HG03442 (cell line): Measurements from ENCODE around the gene ASPSCR1.

Source experiments
- ATAC-seq: cut with Tn5 transposase; IDR thresholded peaks from one replicate; pipeline ENCODE4 v1.9.1; 2021; ENCODE audit warnings: mild to moderate bottlenecking, moderate library complexity; ENCODE audit not compliant: unreplicated experiment

Gene ASPSCR1

DNA sequence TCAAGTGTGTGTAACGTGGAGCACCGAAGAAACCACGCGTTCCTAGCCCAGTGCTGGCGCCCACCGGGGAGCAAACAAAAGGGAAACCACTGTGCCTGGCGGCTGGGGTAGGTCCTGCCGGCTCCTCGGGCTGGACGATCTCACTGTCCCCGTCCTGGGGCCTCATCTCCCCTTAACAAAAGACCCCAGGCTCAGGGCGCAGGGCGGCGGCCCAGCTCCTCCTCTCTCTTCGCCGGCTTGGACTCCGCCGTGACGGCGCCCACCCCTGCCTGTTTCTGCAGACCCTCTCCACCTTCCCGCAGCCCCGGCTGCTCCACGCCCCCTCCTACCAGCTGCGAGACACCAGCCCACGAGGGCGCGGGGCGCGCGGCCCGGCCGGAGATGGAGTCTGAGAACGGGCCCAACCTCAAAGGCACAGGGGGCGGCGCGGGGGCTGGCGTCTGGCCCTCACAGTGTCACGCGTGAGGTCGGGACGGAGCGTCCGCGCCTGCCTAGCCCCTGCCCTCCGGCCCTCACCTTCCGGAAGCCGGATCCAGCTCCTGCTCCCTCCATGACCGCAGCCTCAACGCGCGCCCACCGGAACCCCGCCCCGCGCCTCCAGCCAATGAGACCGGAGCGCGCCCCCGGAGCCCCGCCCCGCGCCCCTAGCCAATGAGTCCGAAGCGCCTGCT is 45.0 kb downstream of the ASPSCR1 start, which contains the start of gene CENPX:
Gene CENPX (minus strand): TSS at position 569 of the 671 bp plus-strand sequence. CDS start 17 bp downstream, at position 552.
- ATAC-seq, result no peak

DNA sequence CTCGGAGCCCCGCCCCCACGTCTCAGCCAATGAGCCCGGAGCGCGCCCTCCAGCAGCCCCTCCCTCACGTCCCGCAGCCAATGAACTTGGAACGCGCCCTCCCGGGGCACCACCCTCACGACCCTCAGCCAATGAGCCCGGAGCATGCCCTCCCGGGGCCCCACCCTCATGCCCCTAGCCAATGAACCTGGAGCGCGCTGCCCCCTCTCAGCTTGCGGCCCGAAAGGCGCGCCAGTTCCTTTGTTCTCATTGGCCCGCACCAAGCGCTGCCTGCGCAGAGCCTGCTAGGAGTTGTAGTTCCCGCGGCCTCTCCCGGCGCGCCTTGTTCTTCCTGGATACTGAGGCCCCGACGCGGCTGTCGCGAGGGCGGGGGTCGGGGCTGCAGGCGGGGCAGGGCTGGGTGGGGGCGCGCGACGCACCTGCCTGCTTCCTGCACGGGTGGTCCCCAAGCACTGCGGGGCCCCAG is 45.6 kb downstream of the ASPSCR1 start, which contains the start of gene LRRC45:
Gene LRRC45 (plus strand): TSS at position 325 of the 466 bp plus-strand sequence. CDS start 339 bp downstream, outside the sequence.
- peak; percentile 83 for ATAC-seq

DNA sequence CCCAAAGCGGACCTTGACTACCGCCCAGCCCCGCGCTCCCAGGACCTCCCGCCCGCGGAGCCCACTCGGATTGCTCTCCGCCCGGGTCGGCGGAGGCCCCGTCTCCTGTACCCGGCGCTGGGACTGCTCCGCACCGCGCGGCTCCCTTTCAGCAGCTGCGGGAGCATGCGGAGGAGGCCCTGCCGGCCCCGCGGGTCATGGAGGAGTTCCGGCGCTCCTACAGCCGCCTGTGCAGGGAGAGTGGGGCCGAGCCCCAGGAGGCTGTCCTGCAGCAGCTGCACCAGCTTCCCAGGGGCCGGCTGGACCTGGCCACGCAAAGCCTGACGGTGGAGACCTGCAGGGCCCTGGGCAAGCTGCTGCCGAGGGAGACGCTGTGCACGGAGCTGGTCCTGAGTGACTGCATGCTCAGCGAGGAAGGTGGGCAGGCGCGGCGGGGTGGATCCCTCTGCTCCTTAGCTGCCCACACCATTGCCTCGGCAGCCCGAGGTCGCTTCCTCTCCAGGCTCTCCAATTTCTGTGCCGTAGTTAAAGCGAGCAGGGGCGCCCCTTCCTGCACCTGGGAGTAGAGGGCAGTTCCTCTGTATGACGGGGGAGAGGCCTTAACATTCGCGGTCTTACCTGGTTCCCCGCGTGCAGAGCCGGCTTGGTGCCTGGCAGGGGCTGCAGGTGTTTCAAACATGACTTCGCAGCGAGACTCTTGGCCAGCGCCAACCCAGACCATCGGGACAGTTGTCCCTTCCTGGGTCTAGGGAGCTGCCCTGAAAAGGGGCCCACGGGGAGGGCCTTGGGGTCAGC is 46.2 kb downstream of the ASPSCR1 start:
- peak; percentile 2 for ATAC-seq

DNA sequence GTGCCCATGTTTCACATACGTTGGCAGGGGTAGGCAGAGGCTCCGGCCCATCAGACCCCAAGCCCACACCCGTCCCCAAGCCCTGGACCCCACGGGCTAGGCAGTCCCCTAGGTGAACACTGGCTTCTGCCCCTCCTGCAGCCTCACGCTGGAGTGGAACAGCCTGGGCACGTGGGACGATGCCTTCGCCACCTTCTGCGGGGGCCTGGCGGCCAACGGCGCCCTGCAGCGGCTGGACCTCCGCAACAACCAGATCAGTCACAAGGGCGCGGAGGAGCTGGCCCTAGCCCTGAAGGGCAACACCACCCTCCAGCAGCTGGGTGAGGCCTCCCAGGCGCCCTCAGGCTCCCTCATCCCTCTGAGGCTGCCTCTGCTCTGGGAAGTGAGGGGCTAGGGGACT is 47.4 kb downstream of the ASPSCR1 start:
- ATAC-seq, result no peak

DNA sequence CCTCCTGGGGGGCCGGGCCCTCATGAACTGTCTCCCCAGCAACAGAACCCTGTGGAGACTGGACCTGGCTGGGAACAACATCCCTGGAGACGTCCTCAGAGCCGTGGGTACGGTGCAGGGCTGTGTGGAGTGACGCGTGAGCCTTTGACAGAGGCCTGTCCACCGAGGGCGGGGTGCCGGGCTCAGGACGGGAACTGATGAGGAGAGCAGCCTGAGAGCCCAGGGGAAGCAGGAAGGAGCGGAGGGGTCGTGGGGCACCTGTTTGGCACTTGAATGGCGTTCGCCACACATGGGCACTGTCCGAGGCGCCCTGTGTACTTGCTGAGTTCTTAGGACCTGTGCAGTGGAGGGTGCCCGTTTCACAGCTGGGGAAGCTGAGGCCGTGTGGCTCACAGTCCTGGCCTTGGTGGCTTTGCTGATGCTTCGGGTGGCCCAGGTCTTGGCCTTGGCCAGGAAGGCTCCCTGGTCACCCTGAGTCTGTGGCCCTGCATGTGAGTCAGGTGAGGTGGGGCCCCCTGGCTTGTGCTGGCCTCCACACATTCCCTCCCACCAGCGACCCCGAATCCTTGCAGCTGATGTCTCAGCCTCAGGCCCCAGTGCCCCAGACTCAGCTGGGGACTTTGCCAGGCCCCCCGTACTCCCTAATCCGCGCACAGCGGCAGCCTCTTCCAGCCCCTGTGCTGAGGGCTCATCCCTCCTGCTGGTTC is 48.1 kb downstream of the ASPSCR1 start:
- ATAC-seq, result no peak

DNA sequence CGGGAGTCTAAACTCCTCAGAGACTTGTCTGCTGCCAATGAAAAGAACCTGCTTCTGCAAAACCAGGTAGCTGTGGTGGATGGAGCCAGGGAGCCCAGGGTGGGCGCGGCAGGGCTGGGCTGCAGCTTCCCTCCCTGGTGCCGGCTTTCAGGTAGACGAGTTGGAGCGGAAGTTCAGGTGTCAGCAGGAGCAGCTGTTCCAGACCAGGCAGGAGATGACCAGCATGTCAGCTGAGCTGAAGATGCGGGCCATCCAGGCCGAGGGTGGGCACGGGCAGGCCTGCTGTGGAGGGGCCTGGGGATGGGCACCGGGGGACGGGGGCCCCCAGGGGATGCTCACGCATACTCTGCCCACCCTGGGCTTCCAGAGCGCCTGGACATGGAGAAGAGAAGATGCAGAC is 50.8 kb downstream of the ASPSCR1 start:
- no peak for ATAC-seq

DNA sequence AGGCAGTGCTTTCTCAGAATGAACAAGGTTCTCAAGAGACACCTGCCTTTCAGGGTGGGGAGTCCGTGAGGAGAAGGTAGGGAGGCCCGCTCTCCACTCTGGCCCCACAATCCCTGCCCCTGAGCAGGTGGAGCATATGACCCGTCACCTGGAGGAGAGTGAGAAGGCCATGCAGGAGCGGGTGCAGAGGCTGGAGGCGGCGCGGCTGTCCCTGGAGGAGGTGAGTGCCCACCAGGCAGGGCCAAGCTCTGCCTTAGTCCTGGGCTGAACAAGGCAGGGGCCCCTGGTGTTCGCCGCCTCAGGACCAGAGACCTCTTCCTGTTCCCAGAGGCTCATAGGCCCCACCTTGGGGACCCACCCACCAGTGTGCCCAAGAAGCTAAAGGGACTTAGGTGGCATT is 51.5 kb downstream of the ASPSCR1 start:
- no peak for ATAC-seq

DNA sequence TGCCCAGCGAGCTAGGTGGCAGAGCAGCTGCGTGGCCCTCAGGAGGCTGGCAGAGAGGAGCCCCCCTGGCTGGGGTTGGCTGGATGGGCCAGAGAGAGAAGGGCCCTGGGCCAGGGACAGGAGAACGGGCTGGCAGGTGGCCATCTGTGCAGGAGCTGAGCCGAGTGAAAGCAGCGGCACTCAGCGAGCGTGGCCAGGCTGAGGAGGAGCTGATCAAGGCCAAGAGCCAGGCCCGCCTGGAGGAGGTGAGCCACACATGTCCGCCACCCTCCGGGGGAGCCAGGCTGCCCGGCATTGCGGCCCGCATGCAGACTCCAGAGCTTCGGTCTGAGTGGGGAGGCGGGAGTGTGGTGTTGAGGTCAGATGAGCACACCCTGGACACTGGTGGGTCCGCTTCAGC is 52.0 kb downstream of the ASPSCR1 start:
- no peak for ATAC-seq

DNA sequence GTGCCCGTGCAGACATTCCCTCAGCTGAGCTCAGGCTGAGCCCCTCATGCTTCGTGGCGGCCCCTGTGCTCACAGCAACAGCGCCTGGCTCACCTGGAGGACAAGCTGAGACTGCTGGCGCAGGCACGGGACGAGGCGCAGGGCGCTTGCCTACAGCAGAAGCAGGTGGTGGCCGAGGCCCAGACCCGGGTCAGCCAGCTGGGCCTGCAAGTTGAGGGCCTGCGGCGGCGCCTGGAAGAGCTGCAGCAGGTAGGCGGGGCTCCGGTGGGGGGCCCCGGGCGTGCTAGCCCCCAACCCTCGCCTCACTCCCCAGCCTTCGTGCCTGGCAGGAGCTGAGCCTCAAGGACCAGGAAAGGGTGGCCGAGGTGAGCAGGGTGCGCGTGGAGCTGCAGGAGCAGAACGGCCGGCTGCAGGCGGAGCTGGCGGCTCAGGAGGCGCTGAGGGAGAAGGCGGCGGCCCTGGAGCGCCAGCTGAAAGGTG is 52.6 kb downstream of the ASPSCR1 start:
- no peak for ATAC-seq

DNA sequence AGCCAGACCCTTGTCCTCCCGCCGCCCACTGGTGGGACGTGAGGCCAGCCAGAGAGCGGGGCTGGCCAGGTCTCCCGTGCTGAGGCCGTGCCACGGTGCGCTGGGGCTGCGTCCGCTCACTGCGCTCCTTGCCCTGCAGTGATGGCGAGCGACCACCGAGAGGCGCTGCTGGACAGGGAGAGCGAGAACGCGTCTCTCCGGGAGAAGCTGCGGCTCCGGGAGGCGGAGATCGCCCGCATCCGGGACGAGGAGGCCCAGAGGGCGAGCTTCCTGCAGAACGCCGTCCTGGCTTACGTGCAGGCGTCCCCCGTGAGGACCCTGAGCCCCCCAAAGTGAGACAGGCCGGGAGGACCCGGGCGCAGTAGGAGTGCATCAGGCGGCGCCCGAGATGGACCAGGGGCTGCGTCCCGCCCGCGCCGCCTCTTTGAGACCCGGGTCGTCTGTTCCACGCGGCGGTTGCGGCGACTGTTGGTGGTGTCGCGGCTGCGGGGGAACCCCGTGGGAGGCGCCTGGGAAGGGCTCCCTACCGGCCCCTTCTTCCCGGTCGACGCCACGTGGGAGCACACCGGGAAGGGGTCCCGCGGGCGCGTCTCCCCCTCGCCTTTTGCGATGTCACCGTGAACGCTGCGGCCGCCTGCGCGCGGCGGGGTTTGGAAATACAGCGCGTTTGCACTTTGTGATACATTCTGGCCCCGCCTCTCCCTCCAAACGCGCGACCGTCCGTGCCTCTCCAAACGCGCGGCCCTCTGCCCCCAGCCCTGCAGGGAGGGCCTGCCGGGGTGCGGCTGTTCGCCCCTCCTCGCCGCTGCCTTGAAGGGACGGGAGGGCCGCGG is 53.3 kb downstream of the ASPSCR1 start:
- peak; percentile 39 for ATAC-seq

DNA sequence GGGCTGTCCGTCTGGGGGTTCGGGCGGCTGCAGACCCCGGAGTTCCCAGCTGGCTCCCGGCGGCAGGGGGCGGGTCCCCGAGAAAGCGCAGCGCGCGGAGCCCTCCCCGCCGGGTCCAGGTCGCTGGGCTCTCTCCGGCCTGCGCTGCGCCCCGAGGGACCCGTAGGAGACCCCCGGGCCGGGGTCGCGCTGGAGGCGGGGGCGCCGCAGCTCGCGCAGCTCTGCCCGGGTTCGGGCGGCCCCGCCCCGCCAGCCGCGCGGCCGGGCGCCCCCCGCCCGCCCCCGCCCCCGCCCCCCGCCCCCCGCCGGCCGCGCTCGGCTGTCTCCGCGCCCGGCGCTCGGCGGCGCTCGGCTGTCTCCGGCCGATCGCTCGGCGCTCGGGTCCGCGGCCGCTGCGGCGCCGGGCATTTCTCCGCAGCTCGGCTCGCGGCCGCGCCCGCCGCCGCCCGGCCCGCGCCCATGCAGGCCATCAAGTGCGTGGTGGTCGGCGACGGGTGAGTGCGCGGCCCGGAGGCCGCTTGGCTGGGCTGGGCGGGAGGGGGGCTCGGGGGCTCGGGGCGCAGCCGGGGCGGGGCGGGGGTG is 54.0 kb downstream of the ASPSCR1 start, which contains the start of gene RAC3:
Gene RAC3 (plus strand): TSS at position 376 of the 582 bp plus-strand sequence. CDS start 84 bp downstream, at position 460.
- ATAC-seq, result peak; percentile 4

DNA sequence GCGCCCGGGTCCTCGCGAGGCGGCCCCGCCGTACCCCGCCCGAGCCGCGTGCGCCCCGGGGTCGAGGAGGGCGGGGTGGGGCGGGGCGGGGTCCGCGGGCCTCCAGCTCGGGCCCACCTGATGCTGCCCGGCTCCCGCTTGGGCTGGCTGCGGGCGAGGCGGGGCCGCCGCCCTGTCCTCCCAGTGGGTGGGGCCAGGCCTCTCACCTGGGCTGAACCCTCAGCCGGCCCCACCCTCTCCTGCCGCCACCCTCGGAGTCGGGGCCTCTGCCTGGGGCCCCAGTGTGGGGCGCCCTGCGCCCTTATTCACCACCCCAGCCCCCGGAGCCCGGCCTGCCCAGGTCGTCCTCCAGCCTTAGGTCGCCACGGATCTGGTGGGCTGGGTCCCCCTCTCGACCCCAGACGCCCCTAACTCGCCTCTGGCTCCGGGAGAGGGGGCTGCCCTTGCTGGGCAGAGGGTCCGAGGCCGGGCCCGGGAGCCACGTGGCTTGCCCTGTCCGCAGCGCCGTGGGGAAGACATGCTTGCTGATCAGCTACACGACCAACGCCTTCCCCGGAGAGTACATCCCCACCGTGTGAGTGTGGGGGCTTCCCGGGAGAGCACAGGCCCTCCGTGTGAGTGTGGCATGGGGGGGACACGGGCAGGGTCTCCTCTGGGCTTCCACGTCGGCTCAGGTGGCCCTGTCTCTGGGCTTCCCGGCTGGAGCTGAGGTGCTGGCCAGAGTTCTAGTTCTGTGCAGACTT is 54.6 kb downstream of the ASPSCR1 start:
- ATAC-seq, result no peak

DNA sequence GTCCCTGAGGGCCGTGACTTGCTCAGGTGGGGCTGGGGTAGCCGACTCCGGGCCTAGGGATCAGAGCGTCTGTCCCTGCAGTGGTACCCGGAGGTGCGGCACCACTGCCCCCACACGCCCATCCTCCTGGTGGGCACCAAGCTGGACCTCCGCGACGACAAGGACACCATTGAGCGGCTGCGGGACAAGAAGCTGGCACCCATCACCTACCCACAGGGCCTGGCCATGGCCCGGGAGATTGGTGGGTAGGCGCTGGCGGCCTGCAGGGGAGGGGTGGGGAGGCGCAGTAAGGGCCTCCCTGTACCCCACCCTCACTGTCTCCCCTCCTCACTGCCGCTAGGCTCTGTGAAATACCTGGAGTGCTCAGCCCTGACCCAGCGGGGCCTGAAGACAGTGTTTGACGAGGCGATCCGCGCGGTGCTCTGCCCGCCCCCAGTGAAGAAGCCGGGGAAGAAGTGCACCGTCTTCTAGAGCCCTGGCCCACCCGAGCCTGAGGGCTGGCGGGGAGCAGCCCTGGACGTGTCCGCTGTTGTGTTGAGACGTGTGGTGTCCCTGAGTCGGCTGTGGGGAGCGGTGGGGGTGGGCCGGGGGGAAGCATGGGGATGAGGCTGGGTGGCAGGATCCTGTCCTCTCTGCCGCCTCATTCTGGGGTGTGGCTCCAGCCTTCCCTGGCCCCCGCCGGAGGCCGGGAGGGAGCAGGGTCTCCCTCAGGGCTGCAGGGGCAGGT is 56.1 kb downstream of the ASPSCR1 start:
- ATAC-seq, result no peak

DNA sequence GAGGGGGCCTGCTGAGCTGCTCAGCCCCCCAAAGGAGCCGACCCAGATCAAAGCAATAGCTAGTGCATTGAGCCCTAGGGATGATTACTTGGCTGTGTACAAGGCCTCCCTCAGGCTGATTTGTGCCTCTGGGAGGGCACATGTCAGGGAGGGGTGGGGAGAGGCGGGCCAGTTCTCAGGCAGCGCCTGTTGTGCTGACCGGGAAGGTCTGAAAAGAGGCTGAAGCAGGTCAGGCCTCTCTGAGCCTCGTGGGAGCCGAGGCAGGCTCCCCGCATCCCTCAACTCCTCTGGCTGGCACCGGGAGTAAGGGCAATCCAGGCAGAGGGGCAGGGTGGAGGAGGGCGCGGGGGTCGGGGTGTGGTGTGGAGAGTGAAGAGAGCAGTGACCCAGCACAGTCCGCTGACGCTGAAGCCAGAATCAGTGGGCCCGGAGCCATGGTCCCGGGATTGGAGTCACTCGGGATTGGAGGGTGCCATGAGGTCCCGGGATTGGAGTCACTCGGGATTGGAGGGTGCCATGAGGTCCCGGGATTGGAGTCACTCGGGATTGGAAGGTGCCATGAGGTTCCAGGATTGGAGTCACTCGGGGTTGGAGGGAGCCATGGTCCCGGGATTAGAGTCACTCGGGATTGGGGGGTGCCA is 57.1 kb downstream of the ASPSCR1 start:
- ATAC-seq, result no peak

DNA sequence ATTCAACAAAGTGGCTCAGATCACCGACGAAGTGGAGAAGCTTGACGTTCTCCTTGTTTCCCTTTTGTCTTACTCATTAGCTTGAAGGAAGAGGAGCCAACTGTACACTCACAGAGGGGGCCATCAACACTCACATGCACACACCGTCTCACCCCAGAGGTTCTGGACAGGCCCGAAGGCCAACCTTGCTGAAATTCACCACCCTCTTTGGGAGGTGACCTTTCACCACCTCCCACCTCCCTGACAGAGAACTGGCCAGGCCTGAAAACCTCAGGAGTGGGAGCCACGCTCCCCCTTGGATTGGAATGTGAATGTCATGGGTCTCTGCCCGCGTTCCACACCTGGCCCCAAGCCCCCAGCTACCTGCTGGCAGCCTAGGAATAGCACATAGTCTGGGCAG is 58.1 kb downstream of the ASPSCR1 start:
- ATAC-seq, result no peak

DNA sequence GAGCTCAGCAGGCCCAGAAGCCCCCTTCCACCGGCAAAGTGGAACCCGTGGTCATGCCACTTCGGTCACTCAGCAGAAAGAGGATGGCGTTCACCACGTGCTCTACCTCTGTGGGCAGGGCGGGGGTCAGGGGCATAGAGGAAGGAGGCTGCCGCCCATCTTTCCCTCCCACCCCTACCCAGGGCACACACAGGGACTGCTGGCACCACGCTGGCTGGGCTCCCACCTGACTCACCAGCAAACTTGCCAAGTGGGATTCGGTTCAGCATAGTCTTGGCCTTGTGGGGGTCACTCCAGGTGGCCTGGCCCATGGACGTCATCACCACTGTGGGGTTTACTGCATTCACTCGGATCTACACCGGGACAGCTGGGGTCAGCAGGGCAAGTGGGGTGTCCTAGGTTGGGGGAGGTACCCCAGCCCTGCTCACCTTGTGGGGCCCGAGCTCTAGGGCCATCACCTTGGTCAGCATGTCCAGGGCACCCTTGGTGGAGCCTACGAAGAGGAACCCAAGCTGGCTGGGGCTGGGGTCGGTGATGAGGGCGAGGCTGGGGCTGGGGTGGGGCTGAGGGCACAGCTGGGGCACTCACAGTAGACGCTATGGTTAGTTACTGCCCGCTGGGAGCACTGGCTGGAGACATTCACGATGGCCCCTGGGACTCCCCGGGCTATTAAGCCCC is 58.7 kb downstream of the ASPSCR1 start:
- no peak for ATAC-seq

DNA sequence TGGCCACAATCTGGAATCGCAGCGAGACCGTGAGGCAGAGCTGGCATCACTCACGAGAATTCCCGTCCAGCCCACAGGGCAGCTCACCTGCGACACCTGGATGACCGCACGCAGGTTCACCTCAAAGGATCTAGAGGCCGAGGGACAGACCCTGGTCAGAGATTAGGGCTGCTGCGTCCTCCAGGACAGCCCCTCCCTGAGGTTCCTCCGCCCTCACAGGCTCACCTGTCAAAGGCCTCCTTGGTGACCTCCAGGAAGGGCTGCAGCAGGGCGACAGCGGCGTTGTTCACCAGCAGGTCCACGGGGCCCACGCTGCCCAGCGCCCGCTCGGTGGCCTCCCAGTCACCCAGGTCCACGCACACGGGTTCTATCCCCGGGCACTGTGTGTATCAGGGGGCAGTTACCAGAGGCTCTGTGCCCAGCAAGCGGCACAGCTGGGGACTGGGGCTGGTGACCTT is 59.2 kb downstream of the ASPSCR1 start:
- ATAC-seq, result no peak
